BJ (cell line): ENCODE data around the gene PCBP3. TPM values are rescaled to one million over a fixed set of nuclear protein-coding genes. Genes with fewer than 3 reads are reported as not detected.

Experiments
- CTCF ChIA-PET: fragments of 350-600 bp; formaldehyde crosslinking; extraction: SDS; loops from one replicate; lab custom pipeline; 2021; ENCODE audit warnings: antibody characterized with exemption, inconsistent platforms; lab: Yijun Ruan, JAX
- POLR2A ChIA-PET: fragments of 300-600 bp; sonication (Branson Sonifier 250); formaldehyde crosslinking; extraction: SDS; loops from one replicate; lab custom pipeline; 2021; ENCODE audit warnings: antibody characterized with exemption; lab: Charles Lee
- DNase-seq: peaks from one replicate; pipeline ENCODE4 v3.0.0-alpha.2; 2011; ENCODE audit warnings: low read depth
- H3K27me3 ChIP-seq: 2 replicates; pipeline ENCODE4 v1.6.0; 2011; ENCODE audit warnings: low read length; ENCODE audit not compliant: control insufficient read depth, insufficient read depth
- H3K36me3 ChIP-seq: 2 replicates; pipeline ENCODE4 v1.5.1; 2011; ENCODE audit warnings: low read length; ENCODE audit not compliant: control insufficient read depth, insufficient read depth
- H3K4me3 ChIP-seq: 2 replicates; pipeline ENCODE4 v1.5.1; 2011; ENCODE audit warnings: low read depth, mild to moderate bottlenecking, control low read depth, low read length
- CTCF ChIP-seq: IDR thresholded peaks from 2 replicates; pipeline ENCODE4 v1.5.1; 2011; ENCODE audit warnings: low read depth, mild to moderate bottlenecking, control low read depth, inconsistent platforms, low read length, moderate library complexity; ENCODE audit not compliant: insufficient read depth
- polyA plus RNA-seq: library from polyadenylated mRNA; depleted of rRNA; stranded (reverse); fragments of >200 nt; gene quantifications from 2 replicates; pipeline ENCODE4 v1.2.3, GENCODE V29; 2011

Gene PCBP3
- polyA plus RNA-seq, 1 experiment, result 2.1 TPM

- H3K4me3 ChIP-seq, result no peak overlapping the region
- no peak for DNase-seq
- H3K36me3 ChIP-seq, result no peaks in the 10 kb centered on the region
- H3K27me3 ChIP-seq, result no peaks in the 10 kb centered on the region; the same call in 1 of the 2 replicates
- CTCF ChIA-PET, result interaction anchor here (1.9 kb wide), 1 partner anchor 10 kb away, joined by 13 read pairs; no protein-coding TSS in a partner anchor
- no peak for TF ChIP-seq CTCF
- POLR2A ChIA-PET, result no interaction called here
These were observed 269.3 kb downstream of the PCBP3 start for GRCh38 chr21:45912611-45913417.

DNA sequence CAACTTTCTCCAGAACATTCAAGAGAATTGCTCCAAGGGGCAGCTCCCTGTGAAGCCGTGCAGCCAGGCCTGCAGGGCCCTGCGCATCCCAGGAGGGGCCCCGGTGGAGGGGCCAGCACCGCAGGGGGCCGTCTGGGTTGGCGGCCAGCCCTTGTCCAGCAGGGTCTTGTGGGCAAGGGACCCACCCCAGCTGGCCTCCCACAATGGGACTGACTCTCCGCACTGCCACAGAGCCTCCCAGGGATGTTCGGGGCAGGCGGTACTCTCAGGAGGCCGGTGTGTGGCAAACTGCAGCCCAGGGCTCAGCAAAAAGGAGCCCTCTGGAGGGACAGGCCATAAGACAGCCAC, 269.9 kb downstream of the PCBP3 start:
- no peaks in the 10 kb centered on the region; the same call in 1 of the 2 replicates for H3K27me3 ChIP-seq
- H3K4me3 ChIP-seq, result no peak overlapping the region
- DNase-seq, result no peak
- ChIA-PET POLR2A (no interaction called here), CTCF (interaction anchor here (1.9 kb wide), 1 partner anchor 9 kb away, joined by 13 read pairs; no protein-coding TSS in a partner anchor)
- H3K36me3 ChIP-seq, result no peaks in the 10 kb centered on the region
- TF ChIP-seq CTCF, result no peak

GRCh38 chr21:45913886-45914285, 270.4 kb downstream of the PCBP3 start:
- Histone ChIP-seq H3K27me3 (no peaks in the 10 kb centered on the region; the same call in 1 of the 2 replicates), H3K36me3 (no peaks in the 10 kb centered on the region), H3K4me3 (no peak overlapping the region)
- DNase-seq, result no peak
- ChIA-PET POLR2A (no interaction called here), CTCF (interaction anchor here (1.9 kb wide), 1 partner anchor 9 kb away, joined by 13 read pairs; no protein-coding TSS in a partner anchor)
- TF ChIP-seq CTCF, result no peak

DNA sequence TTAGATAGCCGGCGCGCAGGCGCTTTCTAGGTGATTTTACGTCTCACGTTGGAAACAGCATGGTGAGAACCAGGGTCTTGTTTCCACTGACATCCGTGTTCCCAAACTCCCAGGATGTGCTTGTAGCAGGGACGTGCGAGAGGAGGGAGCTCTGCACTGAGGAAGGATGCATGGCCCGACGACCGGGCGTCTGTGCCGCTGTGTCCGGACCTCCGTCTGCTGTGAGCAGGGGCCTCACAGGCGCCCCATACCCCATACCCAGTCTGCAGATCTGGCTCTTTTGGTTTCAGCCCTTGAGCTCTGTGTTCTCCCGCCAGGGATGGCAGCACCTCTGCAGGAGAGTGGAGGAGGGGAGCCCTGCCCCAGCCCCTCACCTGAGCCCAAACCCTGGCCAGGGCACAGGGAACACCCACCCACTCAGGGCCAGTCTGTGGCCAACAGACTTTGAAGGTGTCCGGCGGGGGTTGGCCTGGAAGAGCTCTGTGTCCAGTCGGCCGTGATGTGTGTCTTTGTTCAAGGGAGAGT, 270.9 kb downstream of the PCBP3 start:
- Histone ChIP-seq H3K27me3 (no peaks in the 10 kb centered on the region; the same call in 1 of the 2 replicates), H3K4me3 (no peak overlapping the region), H3K36me3 (no peaks in the 10 kb centered on the region)
- CTCF ChIA-PET, result interaction anchor here (0.6 to 1.9 kb wide), 2 partner anchors 8 to 11 kb away, joined by 3 to 13 read pairs; no protein-coding TSS in a partner anchor
- POLR2A ChIA-PET, result no interaction called here
- no peak for TF ChIP-seq CTCF
- no peak for DNase-seq
